GM12878 (cell line): ENCODE data around the gene NFE2. TPM values are rescaled to one million over a fixed set of nuclear protein-coding genes. Genes with fewer than 3 reads are reported as not detected.

Experiments used
- CHD1 ChIP-seq: IDR thresholded peaks from 2 replicates; pipeline ENCODE4 v1.6.1; 2012; ENCODE audit warnings: low read depth, low read length, improper control_type of control experiment
- CREM ChIP-seq: IDR thresholded peaks from 2 replicates; pipeline ENCODE4 v1.6.1; 2014; ENCODE audit warnings: antibody characterized with exemption, low read depth
- KAT2A ChIP-seq: conservative IDR thresholded peaks from 2 replicates; pipeline ENCODE4 v1.6.1; 2011; ENCODE audit warnings: low read depth, low read length; ENCODE audit not compliant: control insufficient read depth
- NFIC ChIP-seq: IDR thresholded peaks from 2 replicates; pipeline ENCODE4 v1.6.1; 2012; ENCODE audit warnings: low read depth, mild to moderate bottlenecking, inconsistent platforms, low read length, moderate library complexity
- PAX5 ChIP-seq: IDR thresholded peaks from 2 replicates; pipeline ENCODE4 v1.6.1; 2011; ENCODE audit warnings: low read depth, low read length, borderline replicate concordance
- PML ChIP-seq: IDR thresholded peaks from 2 replicates; pipeline ENCODE4 v1.6.1; 2012; ENCODE audit warnings: low read length, inconsistent platforms
- POLR2AphosphoS5 ChIP-seq: IDR thresholded peaks from 2 replicates; pipeline ENCODE4 v1.6.1; 2011; ENCODE audit warnings: mild to moderate bottlenecking, low read length, inconsistent platforms
- RB1 ChIP-seq: fragments of 450-650 bp; formaldehyde crosslinking; IDR thresholded peaks from 2 replicates; pipeline ENCODE4 v1.6.1; 2017; ENCODE audit warnings: mild to moderate bottlenecking, borderline replicate concordance
- WRNIP1 ChIP-seq: IDR thresholded peaks from 2 replicates; pipeline ENCODE4 v1.6.1; 2011; ENCODE audit warnings: low read depth, low read length, improper control_type of control experiment, borderline replicate concordance
- polyA plus RNA-seq, 11 experiments: library from polyadenylated mRNA; depleted of rRNA in 4 of 11; unstranded in 6 of 11; stranded (reverse) in 5 of 11; fragments of >200 nt; fragmentation: Nextera tagmentation in 4 of 11; fragmentation: Illumina TruSeq in 1 of 11; extraction: Ambion mirVana in 4 of 11; extraction: Trizol in 1 of 11; gene quantifications; 1 replicate in 1 of 11; 2 replicates in 10 of 11; pipeline versions ENCODE4 v1.2.1 to v1.2.3, GENCODE V29; 2011 to 2016; ENCODE audit warnings: inconsistent platforms in 2 of 11, missing spikeins in 2 of 11, low read depth in 1 of 11
- total RNA-seq, 4 experiments: library from RNA; depleted of rRNA in 3 of 4; stranded (reverse); fragments of >200 nt in 3 of 4; fragmentation: Illumina TruSeq in 1 of 4; extraction: Trizol in 1 of 4; gene quantifications; 2 replicates each; pipeline versions ENCODE4 v1.2.1 to v1.2.3, GENCODE V29; 2013 to 2021
- TF ChIP-seq, protein P1 (sequence below): fragments of 450-650 bp; conservative IDR thresholded peaks from 2 replicates; pipeline ENCODE4 v1.6.1; 2017; ENCODE audit warnings: mild to moderate bottlenecking, moderate library complexity
- TF ChIP-seq, protein P2 (sequence below): fragments of 450-650 bp; IDR thresholded peaks from 2 replicates; pipeline ENCODE4 v1.6.1; 2016; ENCODE audit warnings: mild to moderate bottlenecking, moderate library complexity, borderline replicate concordance
- TF ChIP-seq, protein P3 (sequence below): IDR thresholded peaks from 2 replicates; pipeline ENCODE4 v1.6.1; 2012; ENCODE audit warnings: low read depth, low read length, improper control_type of control experiment
- TF ChIP-seq, protein P4 (sequence below): fragments of 450-650 bp; IDR thresholded peaks from 2 replicates; pipeline ENCODE4 v1.6.1; 2018; ENCODE audit warnings: borderline replicate concordance, mild to moderate bottlenecking; ENCODE audit not compliant: partially characterized antibody
- TF ChIP-seq, protein P5 (sequence below): fragments of 450-650 bp; IDR thresholded peaks from 2 replicates; pipeline ENCODE4 v1.6.1; 2014; ENCODE audit warnings: mild to moderate bottlenecking
- TF ChIP-seq, protein P6 (sequence below): IDR thresholded peaks from 2 replicates; pipeline ENCODE4 v1.6.1; 2011; ENCODE audit warnings: mild to moderate bottlenecking, low read depth, low read length, moderate library complexity; ENCODE audit not compliant: insufficient replicate concordance

NFE2 gene
- total and polyA plus RNA-seq, 10 of the 15 experiments (the other 5 are each of a cell fraction or from before 2014, with no cell fraction given), result 0.06 to 0.28 TPM; not detected in 8

DNA sequence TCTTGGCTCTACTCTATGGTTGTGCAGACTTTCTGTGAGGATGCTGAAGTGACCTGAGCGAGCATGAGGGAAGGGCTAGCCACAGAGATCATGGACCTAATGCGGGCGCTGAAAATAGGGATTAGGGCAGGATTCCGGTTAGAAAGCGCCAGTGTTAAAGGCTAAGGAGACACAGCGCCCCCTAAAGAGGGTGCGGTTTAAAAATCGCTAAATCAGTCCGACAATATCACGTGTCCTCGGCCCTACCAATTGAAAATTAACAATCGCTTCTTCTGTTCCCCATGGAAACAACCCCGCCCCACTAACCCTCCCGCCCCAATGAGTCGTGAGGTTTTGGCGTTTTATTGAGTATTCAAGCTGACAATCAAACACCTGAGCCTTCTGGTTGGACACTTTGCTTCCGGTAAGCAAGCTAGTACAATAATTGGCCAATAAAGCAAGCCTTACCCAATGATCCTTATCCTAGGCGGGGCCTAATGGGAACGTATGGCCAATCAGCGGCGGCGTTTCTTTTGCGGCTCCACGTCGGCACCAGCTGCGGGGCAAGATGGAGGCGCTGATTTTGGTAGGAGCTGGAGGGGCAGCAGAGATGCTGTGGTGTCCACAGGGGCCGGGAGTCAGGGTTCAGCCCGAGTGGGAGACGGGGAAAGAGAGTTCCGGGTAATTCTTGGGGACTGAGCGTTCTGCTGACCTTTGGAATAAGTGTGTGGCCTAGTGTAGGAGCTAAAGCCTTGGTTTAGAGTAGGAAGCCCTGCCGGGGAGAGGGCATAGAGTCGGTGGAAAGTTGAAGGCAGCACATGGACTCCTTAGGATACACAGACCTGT lies 24.0 kb upstream of the NFE2 start, which contains the start of gene COPZ1 (continued):
- TF ChIP-seq, protein P1, sequence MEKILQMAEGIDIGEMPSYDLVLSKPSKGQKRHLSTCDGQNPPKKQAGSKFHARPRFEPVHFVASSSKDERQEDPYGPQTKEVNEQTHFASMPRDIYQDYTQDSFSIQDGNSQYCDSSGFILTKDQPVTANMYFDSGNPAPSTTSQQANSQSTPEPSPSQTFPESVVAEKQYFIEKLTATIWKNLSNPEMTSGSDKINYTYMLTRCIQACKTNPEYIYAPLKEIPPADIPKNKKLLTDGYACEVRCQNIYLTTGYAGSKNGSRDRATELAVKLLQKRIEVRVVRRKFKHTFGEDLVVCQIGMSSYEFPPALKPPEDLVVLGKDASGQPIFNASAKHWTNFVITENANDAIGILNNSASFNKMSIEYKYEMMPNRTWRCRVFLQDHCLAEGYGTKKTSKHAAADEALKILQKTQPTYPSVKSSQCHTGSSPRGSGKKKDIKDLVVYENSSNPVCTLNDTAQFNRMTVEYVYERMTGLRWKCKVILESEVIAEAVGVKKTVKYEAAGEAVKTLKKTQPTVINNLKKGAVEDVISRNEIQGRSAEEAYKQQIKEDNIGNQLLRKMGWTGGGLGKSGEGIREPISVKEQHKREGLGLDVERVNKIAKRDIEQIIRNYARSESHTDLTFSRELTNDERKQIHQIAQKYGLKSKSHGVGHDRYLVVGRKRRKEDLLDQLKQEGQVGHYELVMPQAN, result peak; percentile 89
- TF ChIP-seq CREM (peak; percentile 91), CHD1 (0 out of 2 replicates have a peak, but pooled peaks have one; percentile 44), POLR2AphosphoS5 (peak; percentile 92), WRNIP1 (no peak), RB1 (peak; percentile 74; the same call in 1 of the 2 replicates), PML (peak; percentile 85; the same call in 1 of the 2 replicates), PAX5 (0 out of 2 replicates have a peak, but pooled peaks have one; percentile 25), KAT2A (no peak), NFIC (0 out of 2 replicates have a peak, but pooled peaks have one; percentile 16)
- TF ChIP-seq, protein P2, sequence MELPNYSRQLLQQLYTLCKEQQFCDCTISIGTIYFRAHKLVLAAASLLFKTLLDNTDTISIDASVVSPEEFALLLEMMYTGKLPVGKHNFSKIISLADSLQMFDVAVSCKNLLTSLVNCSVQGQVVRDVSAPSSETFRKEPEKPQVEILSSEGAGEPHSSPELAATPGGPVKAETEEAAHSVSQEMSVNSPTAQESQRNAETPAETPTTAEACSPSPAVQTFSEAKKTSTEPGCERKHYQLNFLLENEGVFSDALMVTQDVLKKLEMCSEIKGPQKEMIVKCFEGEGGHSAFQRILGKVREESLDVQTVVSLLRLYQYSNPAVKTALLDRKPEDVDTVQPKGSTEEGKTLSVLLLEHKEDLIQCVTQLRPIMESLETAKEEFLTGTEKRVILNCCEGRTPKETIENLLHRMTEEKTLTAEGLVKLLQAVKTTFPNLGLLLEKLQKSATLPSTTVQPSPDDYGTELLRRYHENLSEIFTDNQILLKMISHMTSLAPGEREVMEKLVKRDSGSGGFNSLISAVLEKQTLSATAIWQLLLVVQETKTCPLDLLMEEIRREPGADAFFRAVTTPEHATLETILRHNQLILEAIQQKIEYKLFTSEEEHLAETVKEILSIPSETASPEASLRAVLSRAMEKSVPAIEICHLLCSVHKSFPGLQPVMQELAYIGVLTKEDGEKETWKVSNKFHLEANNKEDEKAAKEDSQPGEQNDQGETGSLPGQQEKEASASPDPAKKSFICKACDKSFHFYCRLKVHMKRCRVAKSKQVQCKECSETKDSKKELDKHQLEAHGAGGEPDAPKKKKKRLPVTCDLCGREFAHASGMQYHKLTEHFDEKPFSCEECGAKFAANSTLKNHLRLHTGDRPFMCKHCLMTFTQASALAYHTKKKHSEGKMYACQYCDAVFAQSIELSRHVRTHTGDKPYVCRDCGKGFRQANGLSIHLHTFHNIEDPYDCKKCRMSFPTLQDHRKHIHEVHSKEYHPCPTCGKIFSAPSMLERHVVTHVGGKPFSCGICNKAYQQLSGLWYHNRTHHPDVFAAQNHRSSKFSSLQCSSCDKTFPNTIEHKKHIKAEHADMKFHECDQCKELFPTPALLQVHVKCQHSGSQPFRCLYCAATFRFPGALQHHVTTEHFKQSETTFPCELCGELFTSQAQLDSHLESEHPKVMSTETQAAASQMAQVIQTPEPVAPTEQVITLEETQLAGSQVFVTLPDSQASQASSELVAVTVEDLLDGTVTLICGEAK, result no peak; the same call in 1 of the 2 replicates
- TF ChIP-seq, protein P3, sequence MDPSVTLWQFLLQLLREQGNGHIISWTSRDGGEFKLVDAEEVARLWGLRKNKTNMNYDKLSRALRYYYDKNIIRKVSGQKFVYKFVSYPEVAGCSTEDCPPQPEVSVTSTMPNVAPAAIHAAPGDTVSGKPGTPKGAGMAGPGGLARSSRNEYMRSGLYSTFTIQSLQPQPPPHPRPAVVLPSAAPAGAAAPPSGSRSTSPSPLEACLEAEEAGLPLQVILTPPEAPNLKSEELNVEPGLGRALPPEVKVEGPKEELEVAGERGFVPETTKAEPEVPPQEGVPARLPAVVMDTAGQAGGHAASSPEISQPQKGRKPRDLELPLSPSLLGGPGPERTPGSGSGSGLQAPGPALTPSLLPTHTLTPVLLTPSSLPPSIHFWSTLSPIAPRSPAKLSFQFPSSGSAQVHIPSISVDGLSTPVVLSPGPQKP, result peak; percentile 25; the same call in 1 of the 2 replicates
- TF ChIP-seq, protein P4, sequence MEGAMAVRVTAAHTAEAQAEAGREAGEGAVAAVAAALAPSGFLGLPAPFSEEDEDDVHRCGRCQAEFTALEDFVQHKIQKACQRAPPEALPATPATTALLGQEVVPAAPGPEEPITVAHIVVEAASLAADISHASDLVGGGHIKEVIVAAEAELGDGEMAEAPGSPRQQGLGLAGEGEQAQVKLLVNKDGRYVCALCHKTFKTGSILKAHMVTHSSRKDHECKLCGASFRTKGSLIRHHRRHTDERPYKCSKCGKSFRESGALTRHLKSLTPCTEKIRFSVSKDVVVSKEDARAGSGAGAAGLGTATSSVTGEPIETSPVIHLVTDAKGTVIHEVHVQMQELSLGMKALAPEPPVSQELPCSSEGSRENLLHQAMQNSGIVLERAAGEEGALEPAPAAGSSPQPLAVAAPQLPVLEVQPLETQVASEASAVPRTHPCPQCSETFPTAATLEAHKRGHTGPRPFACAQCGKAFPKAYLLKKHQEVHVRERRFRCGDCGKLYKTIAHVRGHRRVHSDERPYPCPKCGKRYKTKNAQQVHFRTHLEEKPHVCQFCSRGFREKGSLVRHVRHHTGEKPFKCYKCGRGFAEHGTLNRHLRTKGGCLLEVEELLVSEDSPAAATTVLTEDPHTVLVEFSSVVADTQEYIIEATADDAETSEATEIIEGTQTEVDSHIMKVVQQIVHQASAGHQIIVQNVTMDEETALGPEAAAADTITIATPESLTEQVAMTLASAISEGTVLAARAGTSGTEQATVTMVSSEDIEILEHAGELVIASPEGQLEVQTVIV, result peak; percentile 63
- TF ChIP-seq, protein P5, sequence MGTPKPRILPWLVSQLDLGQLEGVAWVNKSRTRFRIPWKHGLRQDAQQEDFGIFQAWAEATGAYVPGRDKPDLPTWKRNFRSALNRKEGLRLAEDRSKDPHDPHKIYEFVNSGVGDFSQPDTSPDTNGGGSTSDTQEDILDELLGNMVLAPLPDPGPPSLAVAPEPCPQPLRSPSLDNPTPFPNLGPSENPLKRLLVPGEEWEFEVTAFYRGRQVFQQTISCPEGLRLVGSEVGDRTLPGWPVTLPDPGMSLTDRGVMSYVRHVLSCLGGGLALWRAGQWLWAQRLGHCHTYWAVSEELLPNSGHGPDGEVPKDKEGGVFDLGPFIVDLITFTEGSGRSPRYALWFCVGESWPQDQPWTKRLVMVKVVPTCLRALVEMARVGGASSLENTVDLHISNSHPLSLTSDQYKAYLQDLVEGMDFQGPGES, result peak; percentile 90
- TF ChIP-seq, protein P6, sequence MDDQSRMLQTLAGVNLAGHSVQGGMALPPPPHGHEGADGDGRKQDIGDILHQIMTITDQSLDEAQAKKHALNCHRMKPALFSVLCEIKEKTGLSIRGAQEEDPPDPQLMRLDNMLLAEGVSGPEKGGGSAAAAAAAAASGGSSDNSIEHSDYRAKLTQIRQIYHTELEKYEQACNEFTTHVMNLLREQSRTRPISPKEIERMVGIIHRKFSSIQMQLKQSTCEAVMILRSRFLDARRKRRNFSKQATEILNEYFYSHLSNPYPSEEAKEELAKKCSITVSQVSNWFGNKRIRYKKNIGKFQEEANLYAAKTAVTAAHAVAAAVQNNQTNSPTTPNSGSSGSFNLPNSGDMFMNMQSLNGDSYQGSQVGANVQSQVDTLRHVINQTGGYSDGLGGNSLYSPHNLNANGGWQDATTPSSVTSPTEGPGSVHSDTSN, result peak; percentile 94
